ENCODE results near the gene AUH. TPM values are rescaled to one million over a fixed set of nuclear protein-coding genes. Genes with fewer than 3 reads are reported as not detected.

AUH gene
- total and polyA plus RNA-seq, 9 of the 15 experiments (the other 6 are each of a cell fraction or from before 2014, with no cell fraction given): 3.4 to 29.0 (median 10.1) TPM

- TF ChIP-seq BCLAF1 (IDR thresholded peaks at IDR 0.05; ENCODE audit: borderline replicate concordance in 1 of 2, control insufficient read depth in 1 of 2, low read depth in 2 of 2, low read length in 1 of 2) (0 out of 4 replicates have a peak, but pooled peaks of 1 of the 2 experiments have one; percentile 61), MED1 (CRISPR knock-in tag; IDR thresholded peaks at IDR 0.05; ENCODE audit: borderline replicate concordance) (no peak), ILF3 (IDR thresholded peaks at IDR 0.05; ENCODE audit: borderline replicate concordance) (no peak), DMBX1 (CRISPR knock-in tag; IDR thresholded peaks at IDR 0.05; ENCODE audit: borderline replicate concordance) (peak; percentile 75; the same call in 1 of the 2 replicates), ZNF354B (CRISPR knock-in tag; IDR thresholded peaks at IDR 0.05) (no peak), ZNF436 (CRISPR knock-in tag; IDR thresholded peaks at IDR 0.05) (no peak), NCOA1 (IDR thresholded peaks at IDR 0.05; ENCODE audit: low read depth) (peak; percentile 48; the same call in 1 of the 2 replicates), NR2C2 (CRISPR knock-in tag; IDR thresholded peaks at IDR 0.05) (peak; percentile 75), NR2C2 (tag; IDR thresholded peaks at IDR 0.05) (peak; percentile 89), PCBP1 (IDR thresholded peaks at IDR 0.05; ENCODE audit: low read depth, low read length, poor library complexity, severe bottlenecking) (no peak), POU5F1 (IDR thresholded peaks at IDR 0.05; ENCODE audit: borderline replicate concordance, low read depth, low read length, partially characterized antibody) (no peak), NR2F6 (CRISPR knock-in tag; IDR thresholded peaks at IDR 0.05) (no peak), THAP12 (CRISPR knock-in tag; IDR thresholded peaks at IDR 0.05) (no peak), MYC (IDR thresholded peaks at IDR 0.05; ENCODE audit: low read depth, low read length) (peak; percentile 74), MYC (CRISPR knock-in tag; IDR thresholded peaks at IDR 0.05; ENCODE audit: borderline replicate concordance, low read depth) (peak; percentile 81; the same call in 1 of the 2 replicates), HDAC3 (IDR thresholded peaks at IDR 0.05; ENCODE audit: borderline replicate concordance, partially characterized antibody) (peak; percentile 31), CHD4 (IDR thresholded peaks at IDR 0.05; ENCODE audit: insufficient read depth, insufficient replicate concordance, low read depth, low read length, poor library complexity, severe bottlenecking) (no peak), TOE1 (IDR thresholded peaks at IDR 0.05; ENCODE audit: borderline replicate concordance) (peak; percentile 32), TOE1 (CRISPR knock-in tag; IDR thresholded peaks at IDR 0.05; ENCODE audit: borderline replicate concordance, low read depth) (no peak), ZNF41 (CRISPR knock-in tag; conservative IDR thresholded peaks at IDR 0.05) (0 out of 2 replicates have a peak, but pooled peaks have one; percentile 36)
Measured at GRCh38 chr9:91193658-91194391, 167.9 kb downstream of the AUH start (continued).

All from K562 (cell line).